Inflammatory macrophage treated with lipopolysaccharide for 1 hour (primary cell): ENCODE measurements around the gene MDK.
A peak's percentile ranks its signal among the peaks of the same experiment; 100 is the strongest.

Experiments used
- DNase-seq, 2 donors: peaks; one replicate each; pipeline ENCODE4 v3.0.0-alpha.2; 2020 to 2022

Gene MDK

GRCh38 chr11:46348566-46349401 is 32.7 kb upstream of the MDK start:
- no peak for DNase-seq

- no peak for DNase-seq
Measured at GRCh38 chr11:46350695-46351094, 30.8 kb upstream of the MDK start.

GRCh38 chr11:46351148-46351547 is 30.3 kb upstream of the MDK start:
- no peak for DNase-seq

- DNase-seq = no peak
Measured at GRCh38 chr11:46351606-46352005, 29.9 kb upstream of the MDK start.

- DNase-seq = peak in 1 of 2 donors; percentile 78
Measured at GRCh38 chr11:46352063-46352841, 29.2 kb upstream of the MDK start.

GRCh38 chr11:46353698-46354097 is 27.8 kb upstream of the MDK start:
- no peak for DNase-seq

GRCh38 chr11:46356924-46357482 is 24.5 kb upstream of the MDK start:
- DNase-seq = peak in 1 of 2 donors; percentile 51

GRCh38 chr11:46357483-46357936 is 24.0 kb upstream of the MDK start:
- peak; percentile 48 to 55 for DNase-seq

- no peak for DNase-seq
Measured at GRCh38 chr11:46359953-46360352, 21.5 kb upstream of the MDK start.

- DNase-seq = peak; percentile 65 to 83
Measured at GRCh38 chr11:46360878-46361277, 20.6 kb upstream of the MDK start.

- peak; percentile 82 to 86 for DNase-seq
Measured at GRCh38 chr11:46361283-46362155, 19.9 kb upstream of the MDK start.

GRCh38 chr11:46362156-46363030 is 19.1 kb upstream of the MDK start:
- no peak for DNase-seq

GRCh38 chr11:46363031-46363407 is 18.4 kb upstream of the MDK start:
- peak; percentile 84 to 87 for DNase-seq

GRCh38 chr11:46363455-46364005 is 17.9 kb upstream of the MDK start:
- peak; percentile 45 to 85 for DNase-seq

- DNase-seq = no peak
Measured at GRCh38 chr11:46364056-46364455, 17.4 kb upstream of the MDK start.

GRCh38 chr11:46364791-46365190 is 16.7 kb upstream of the MDK start:
- no peak for DNase-seq

- no peak for DNase-seq
Measured at GRCh38 chr11:46366260-46366659, 15.2 kb upstream of the MDK start.

- DNase-seq = no peak
Measured at GRCh38 chr11:46366661-46367161, 14.8 kb upstream of the MDK start.

GRCh38 chr11:46367244-46367915 is 14.1 kb upstream of the MDK start:
- DNase-seq = peak in 1 of 2 donors; percentile 82

- no peak for DNase-seq
Measured at GRCh38 chr11:46367916-46368267, 13.6 kb upstream of the MDK start.
